GM19468 (cell line): Measurements from ENCODE around the gene CORO6.

Experiments
- ATAC-seq: cut with Tn5 transposase; IDR thresholded peaks from one replicate; pipeline ENCODE4 v1.9.1; 2021; ENCODE audit warnings: mild to moderate bottlenecking, moderate library complexity, moderate number of reproducible peaks; ENCODE audit not compliant: unreplicated experiment; ENCODE audit errors: extremely low read depth

CORO6 gene

DNA sequence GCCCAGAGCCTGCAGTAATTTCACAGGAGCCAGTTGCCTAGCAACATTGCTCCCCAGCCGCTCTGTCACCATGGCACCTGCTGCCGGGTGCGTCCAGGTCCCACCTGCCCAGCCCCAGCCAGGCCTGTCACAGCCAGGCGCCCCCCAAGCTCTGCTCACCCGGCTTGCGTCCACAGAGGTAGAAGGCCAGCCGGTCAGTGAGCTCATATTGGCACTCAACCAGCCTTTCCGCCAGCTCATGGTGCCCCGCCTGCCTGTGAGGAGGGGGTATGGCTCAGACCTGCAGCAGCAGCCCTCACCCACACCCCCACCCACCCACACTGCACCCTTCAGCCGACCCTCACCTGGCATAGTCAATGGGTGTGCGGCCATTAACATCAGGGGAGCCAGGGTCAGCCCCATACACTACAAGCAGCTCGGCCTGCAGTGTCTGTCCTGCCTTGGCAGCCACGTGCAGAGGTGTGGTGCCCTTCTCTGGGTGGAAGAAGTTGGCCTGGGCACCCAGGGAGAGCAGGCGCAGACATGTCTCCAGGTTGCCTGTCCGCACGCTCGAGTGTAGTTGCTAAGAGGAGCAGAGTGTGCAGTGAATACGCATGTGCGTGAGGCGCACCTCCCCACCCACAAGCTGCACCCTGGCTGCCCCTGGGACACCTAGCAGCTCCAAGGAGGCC is 41.0 kb downstream of the CORO6 start:
- ATAC-seq, result no peak

DNA sequence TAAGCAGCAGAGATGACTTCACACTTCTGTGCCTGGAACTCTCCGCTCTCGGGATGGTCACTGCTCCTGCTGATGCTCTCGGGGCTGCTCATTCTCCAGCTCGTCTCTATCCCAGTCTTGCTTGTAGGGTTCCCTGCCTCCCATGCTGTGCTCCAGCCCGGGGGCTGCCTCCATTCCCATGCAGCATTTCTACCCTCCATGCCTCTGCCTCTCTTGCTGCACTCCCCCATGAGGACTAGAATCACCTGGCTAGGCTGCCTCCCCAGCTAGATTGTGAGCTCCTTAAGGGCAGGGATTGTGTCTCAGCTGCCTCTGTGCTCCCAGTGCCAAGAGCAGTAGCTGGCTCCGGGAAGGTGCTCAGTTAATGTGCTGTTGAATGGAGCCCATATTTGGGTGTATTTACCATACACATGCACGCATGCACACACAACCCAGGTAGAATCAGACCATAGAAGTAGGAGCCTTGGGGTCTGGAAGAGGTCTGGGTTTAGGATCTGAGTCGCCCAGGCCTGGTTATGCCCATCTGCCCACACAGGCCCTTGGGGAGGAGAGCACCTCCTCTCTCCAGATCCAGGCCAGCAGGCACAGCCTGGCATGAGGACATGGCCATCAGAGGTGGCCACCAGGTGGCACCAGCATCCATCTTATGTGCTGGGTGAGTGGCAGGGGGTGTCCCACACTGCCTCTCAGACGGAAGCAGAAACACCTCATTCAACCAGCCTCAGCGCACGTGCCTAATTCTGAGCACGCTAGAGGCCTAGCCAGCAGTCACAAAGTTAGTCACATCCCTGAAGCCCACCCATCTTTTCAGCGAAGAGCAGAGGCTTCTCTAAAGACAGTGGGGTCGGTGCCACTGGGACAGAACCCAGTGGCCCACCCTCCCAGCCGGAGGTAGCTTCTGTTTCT is 42.6 kb downstream of the CORO6 start:
- peak; percentile 56 for ATAC-seq

DNA sequence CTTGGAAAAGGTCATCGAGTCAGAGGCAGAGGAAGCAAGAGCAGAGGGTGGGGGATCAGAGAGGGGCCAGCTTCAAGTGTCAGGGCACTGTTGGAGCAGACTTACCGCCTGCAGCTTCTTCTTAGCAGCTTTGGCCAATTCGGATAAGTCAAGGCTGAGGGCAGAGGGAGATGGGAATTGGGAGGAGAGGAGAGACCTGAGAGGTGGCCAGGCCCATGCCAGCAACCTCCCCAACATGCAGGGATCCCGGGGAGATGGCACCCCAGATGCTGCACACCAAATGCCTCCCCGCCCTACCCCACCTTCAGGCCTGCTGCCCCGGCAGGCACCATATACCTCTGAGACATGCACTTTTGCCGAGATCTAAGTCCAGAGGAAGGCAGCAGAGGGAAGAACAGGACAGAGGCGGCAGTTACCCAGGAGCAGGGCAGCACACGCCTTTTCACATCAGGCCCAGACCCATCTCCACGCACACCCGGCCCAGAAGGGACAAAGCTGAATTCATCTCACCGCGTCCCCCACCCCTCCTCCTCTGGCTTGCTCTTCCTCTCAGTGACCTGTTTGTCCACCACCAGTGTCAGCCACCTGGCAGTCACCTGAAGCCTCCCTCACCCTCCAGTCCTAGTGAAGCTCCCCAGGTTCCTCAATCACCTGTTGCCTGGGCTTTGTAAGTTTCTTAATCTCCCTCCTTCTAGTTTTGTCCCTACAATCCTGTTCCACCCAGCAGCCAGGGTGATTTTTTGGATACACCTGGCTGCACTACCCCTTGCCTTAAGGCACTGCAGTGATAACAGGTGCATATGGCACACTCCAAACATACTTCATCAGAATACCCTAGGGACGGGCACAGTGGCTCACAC is 43.9 kb downstream of the CORO6 start:
- no peak for ATAC-seq

GRCh38 chr17:29577385-29578211 is 45.1 kb downstream of the CORO6 start:
- ATAC-seq, result no peak

DNA sequence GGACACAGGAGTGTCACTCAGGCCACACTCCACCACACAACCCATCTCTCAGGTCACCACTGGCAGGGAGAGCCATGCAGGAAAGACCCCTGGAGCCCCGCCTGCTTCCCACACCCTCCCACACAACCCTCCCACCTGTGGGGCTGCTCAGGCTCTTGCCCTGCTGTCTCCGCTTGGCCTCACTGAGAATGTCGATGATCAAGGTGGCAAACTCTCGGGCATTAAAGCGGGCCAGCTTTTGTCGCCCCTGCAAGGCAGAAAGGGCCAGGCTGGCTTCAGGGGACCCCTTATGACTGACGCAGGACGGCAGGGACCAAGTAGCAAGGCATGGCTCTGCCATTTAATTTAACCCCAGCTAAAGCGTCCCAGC is 45.7 kb downstream of the CORO6 start:
- no peak for ATAC-seq

DNA sequence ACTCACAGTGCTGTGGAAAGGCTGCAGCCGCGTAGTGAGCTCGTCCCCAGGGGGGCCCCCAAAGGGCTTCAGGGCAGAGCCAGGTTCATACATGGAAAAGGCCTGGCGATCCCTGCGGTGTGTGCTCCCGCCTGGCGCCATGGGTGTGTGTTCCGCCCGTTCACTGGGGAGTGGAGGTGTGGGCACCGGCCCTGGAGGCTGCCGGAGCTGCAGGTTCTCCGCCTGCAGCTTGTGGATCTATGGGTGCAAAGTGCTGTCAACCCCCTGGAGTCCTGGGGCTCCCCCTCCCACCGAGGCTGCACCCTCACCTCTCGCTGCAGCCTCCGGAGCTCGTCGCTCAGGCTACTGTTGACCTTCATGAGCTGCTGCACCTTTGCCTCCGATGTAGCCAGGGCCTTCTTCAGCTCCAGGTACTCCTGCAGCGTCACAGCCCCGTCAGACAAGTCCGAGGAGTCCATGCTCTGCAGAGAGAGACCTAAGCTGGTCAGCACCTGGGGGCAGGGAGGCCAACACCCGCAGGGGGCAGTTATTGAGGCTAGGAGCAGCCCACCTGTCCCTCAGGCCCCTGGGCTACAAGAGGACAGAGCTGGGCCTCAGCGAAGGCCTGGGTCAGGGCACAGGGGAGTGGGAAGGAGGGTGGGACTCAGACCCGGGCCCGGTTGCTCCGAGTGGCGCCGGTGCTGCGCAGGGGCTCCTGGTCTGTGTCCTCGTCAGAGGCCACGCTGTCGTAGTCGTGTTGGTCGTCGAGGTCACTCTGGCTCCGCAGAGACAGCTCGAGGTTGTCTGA is 46.3 kb downstream of the CORO6 start:
- no peak for ATAC-seq

- ATAC-seq, result no peak
Measured at GRCh38 chr17:29575511-29576213, 47.0 kb downstream of the CORO6 start.

DNA sequence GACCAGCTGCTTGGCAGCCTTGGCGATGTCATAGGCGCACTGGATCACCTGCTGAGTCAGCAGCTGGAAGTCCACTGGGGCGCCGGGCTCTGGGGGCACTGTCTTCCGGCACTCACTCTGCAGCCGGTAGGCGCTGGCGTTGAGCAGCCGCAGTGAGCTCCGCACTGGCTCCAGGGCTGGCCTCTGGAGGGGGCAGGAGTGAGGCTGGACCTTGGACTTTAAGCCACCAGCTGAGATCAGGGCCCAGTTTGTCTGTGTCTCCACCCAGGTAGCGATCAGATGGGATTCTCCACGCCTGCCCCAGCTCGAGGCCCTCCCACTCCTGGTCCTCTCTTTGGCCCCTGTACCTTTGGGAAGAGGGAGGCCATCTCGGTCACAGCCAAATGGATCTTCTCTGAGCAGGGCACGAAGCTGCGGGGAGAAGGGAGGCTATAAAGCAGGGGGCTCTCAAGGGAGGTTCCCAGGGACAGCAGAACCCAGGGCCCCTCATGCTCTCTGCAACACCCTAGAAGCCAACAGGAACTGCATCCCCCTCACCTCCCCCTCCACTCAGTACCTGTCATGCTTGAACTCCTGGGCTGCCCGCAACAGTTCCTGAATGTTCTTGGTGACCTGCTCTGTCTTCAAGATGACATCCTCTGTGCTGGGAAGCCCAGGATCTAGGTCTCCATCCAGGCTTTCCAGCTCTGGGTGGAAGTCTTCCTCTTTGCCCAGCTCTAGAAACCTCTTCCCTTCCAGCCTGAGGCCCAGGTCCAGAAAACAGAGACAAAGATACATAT is 47.8 kb downstream of the CORO6 start:
- no peak for ATAC-seq

DNA sequence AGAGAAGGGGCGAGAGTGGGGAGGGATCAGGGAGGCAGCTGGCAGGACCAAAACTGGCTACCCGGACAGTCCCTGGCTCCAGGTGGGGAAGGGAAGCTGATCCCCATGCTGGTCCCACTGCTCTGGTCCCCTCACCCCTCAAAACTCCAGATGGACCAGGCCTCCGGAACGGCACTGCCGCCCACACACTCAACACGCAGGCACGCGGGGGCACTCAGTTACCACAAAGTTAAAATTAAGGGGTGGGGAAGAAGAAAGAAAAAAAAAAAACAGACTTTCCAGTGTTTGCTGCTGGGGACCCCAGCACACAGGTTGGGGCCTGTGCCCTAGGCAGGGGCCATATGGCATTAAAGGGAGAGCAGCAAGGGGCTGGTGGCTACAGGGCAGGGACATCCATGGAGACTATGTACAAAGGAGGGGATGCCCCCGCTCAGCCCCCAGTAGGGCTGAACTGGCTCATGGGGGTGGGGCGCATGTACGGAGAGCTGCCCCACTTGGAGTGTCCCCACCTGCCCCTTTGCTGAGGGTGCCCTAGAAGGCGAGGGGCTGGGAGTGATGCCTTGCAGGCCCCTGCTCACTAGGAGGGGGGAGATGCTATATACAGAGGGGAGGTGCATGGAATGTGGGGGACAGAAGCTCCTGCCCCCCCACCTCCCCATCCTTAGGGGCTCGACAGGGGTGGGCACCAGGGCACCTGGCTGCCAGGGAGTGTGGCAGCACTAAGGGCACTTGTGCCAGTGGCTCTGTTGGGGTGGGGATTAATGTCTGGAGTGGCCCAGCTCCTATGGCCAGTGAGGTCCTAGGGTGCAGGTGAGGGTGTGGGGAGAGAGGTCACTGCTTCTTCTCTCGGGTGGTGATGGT is 48.6 kb downstream of the CORO6 start:
- ATAC-seq, result no peak

DNA sequence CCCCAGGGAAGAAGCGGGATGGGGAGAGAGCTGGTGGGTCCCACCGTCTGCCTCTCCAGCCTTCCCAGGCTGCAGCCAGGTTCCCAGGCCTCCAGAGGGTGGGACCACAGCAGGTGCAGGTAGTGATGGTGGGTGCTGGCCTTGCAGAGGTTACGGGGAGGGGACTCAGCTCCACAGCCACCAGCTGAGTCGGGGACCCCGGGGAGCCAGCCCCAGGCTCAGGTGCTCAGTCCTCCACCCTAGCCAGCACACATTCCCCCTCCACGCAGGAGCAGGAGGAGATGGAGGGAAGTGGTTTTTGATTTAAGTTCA is 49.2 kb downstream of the CORO6 start:
- ATAC-seq, result no peak

GRCh38 chr17:29572691-29573557 is 49.8 kb downstream of the CORO6 start:
- no peak for ATAC-seq

DNA sequence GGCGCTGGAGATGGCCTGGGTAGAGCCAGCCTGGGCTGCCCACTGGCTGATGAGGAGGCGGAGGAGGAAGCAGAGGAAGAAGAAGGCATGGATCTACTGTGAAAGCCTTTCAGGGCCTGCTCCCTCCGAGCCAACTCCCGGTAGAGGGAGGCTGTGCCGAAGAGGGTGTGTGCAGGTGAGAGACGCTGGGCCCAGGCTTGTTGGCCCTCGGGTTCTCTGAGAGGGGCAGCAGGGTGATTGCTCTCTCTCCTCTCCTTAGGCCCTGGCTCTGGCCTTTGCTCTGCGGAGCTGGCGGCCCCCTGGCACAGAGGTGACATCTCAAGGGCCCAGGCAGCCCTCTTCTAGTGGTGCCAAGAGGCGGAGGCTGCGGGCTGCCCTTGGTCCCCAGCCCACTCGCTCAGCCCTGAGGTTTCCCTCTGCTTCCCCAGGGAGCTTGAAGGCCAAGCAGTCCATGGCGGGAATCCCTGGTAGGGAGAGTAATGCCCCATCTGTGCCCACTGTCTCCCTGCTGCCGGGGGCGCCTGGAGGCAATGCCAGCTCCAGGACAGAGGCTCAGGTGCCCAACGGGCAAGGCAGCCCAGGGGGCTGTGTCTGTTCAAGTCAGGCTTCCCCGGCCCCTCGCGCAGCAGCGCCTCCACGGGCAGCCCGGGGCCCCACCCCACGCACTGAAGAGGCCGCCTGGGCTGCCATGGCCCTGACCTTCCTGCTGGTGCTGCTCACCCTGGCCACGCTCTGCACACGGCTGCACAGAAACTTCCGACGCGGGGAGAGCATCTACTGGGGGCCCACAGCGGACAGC is 50.6 kb downstream of the CORO6 start:
- ATAC-seq, result no peak

DNA sequence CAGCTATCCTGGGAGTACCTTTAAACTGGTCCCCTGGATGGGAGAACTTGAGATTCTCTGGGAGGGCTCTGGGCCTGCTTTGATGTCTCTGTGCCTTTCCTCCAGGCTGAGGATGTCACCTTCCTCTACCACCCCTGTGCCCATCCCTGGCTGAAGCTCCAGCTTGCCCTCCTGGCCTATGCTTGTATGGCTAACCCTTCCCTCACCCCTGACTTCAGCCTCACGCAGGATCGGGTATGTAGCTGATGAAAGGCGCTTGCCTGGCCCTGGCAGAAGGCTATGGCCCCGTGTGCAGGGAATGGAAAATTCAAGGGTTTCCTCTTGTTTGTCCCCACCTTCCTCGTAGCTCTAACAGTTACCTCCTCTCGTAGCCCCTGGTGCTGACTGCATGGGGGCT is 51.2 kb downstream of the CORO6 start:
- ATAC-seq, result no peak

GRCh38 chr17:29570521-29570920 is 52.2 kb downstream of the CORO6 start:
- no peak for ATAC-seq

GRCh38 chr17:29569245-29569950 is 53.3 kb downstream of the CORO6 start:
- no peak for ATAC-seq
